GM12878 (cell line): ENCODE measurements around the gene IZUMO1. TPM values are rescaled to one million over a fixed set of nuclear protein-coding genes. Genes with fewer than 3 reads are reported as not detected.
A peak's percentile ranks its signal among the peaks of the same experiment; 100 is the strongest.

Experiments
- ATAC-seq: fragments of 200-7000 bp; cut with Tn5 transposase; 3 replicates; pipeline ENCODE4 v1.9.1; 2020; ENCODE audit warnings: mild to moderate bottlenecking, moderate library complexity
- BruUV-seq: library from RNA; stranded (reverse); fragments of 400-500 nt; replicated peaks from 2 replicates; lab custom pipeline; 2021; lab: Mats Ljungman, UMichigan
- CTCF ChIA-PET: fragments of 300-600 bp; sonication (Branson Sonifier 250); formaldehyde crosslinking; extraction: SDS; loops from one replicate; lab custom pipeline; 2021; ENCODE audit warnings: inconsistent platforms; lab: Yijun Ruan, JAX
- POLR2A ChIA-PET: fragments of 350-600 bp; formaldehyde crosslinking; extraction: SDS; loops from one replicate; lab custom pipeline; 2021; ENCODE audit warnings: inconsistent platforms; lab: Charles Lee
- RAD21 ChIA-PET: fragments of 300-600 bp; sonication (Branson Sonifier 250); formaldehyde crosslinking; loops from one replicate; lab custom pipeline; 2023; ENCODE audit warnings: antibody characterized with exemption; ENCODE audit not compliant: unreplicated experiment; lab: Charles Lee
- SMC1A ChIA-PET: fragments of 300-600 bp; sonication (Branson Sonifier 250); formaldehyde crosslinking; loops from one replicate; lab custom pipeline; 2023; ENCODE audit not compliant: unreplicated experiment, uncharacterized antibody; lab: Charles Lee
- DNase-seq: peaks from one replicate; pipeline ENCODE4 v3.0.0-alpha.2; 2011; ENCODE audit warnings: low read depth, low spot score
- FAIRE-seq: peaks from 3 replicates; lab custom pipeline; 2011; peaks lifted over from hg19 to GRCh38; lab: Jason Lieb, UNC
- H2AFZ ChIP-seq: 2 replicates; pipeline ENCODE4 v1.6.0; 2011; ENCODE audit warnings: low read depth, low read length, control low read depth; ENCODE audit not compliant: control insufficient read depth
- H3K27ac ChIP-seq: 2 replicates; pipeline ENCODE4 v1.5.1; 2011; ENCODE audit warnings: control low read depth; ENCODE audit not compliant: control insufficient read depth, insufficient read depth
- H3K27me3 ChIP-seq, 2 experiments: replicated peaks in 1 of 2; 2 replicates each; pipeline versions ENCODE4 v1.6.0 to v1.6.1; 2011; ENCODE audit warnings: low read length in 1 of 2; ENCODE audit not compliant: control insufficient read depth in 2 of 2, insufficient read depth in 2 of 2
- H3K36me3 ChIP-seq, 2 experiments: 2 replicates each; pipeline ENCODE4 v1.5.1; 2011; ENCODE audit warnings: low read length in 1 of 2; ENCODE audit not compliant: control insufficient read depth in 2 of 2, insufficient read depth in 2 of 2
- H3K4me1 ChIP-seq: 2 replicates; pipeline ENCODE4 v1.6.1; 2011; ENCODE audit warnings: mild to moderate bottlenecking, low read length, moderate library complexity, mixed read lengths; ENCODE audit not compliant: control insufficient read depth, insufficient read depth
- H3K4me2 ChIP-seq: 2 replicates; pipeline ENCODE4 v1.6.0; 2011; ENCODE audit warnings: control low read depth; ENCODE audit not compliant: control insufficient read depth, insufficient read depth
- H3K4me3 ChIP-seq: fragments of 200-600 bp; sonication (generic); 2 replicates; pipeline ENCODE4 v1.5.1; 2016
- H3K79me2 ChIP-seq: 2 replicates; pipeline ENCODE4 v1.6.0; 2011; ENCODE audit warnings: low read length; ENCODE audit not compliant: control insufficient read depth, insufficient read depth
- H3K9ac ChIP-seq: 2 replicates; pipeline ENCODE4 v1.8.0; 2011; ENCODE audit warnings: low read length, control low read depth, mixed read lengths; ENCODE audit not compliant: control insufficient read depth, insufficient read depth
- H3K9me3 ChIP-seq: replicated peaks from 3 replicates; pipeline ENCODE4 v1.5.1; 2011; ENCODE audit warnings: mild to moderate bottlenecking, low read length; ENCODE audit not compliant: control insufficient read depth, insufficient read depth
- H4K20me1 ChIP-seq: 2 replicates; pipeline ENCODE4 v1.6.0; 2011; ENCODE audit not compliant: control insufficient read depth, insufficient read depth
- CTCF ChIP-seq, 3 experiments: IDR thresholded peaks in 2 of 3; conservative IDR thresholded peaks in 1 of 3; 2 replicates each; pipeline ENCODE4 v1.5.1; 2011; ENCODE audit warnings: low read depth in 3 of 3, low read length in 3 of 3, mild to moderate bottlenecking in 3 of 3, control low read depth in 2 of 3, moderate library complexity in 2 of 3, inconsistent platforms in 1 of 3, mixed read lengths in 1 of 3; ENCODE audit not compliant: control insufficient read depth in 2 of 3, insufficient read depth in 1 of 3; ENCODE audit errors: extremely low read depth in 1 of 3
- ESRRA ChIP-seq: IDR thresholded peaks from 2 replicates; pipeline ENCODE4 v1.6.1; 2012; ENCODE audit warnings: mild to moderate bottlenecking, low read length, improper control_type of control experiment
- POLR2A ChIP-seq: IDR thresholded peaks from 2 replicates; pipeline ENCODE4 v1.6.1; 2011; ENCODE audit warnings: low read depth, mild to moderate bottlenecking, low read length
- RAD21 ChIP-seq: IDR thresholded peaks from 2 replicates; pipeline ENCODE4 v1.6.1; 2011; ENCODE audit warnings: mild to moderate bottlenecking, low read depth, low read length, moderate library complexity; ENCODE audit not compliant: insufficient read depth
- ZSCAN29 ChIP-seq: fragments of 450-650 bp; IDR thresholded peaks from 2 replicates; pipeline ENCODE4 v1.6.1; 2017; ENCODE audit warnings: mild to moderate bottlenecking, moderate library complexity
- WGBS: methylation state at CpG from one replicate; pipeline ENCODE4 v1.1.6; 2016; ENCODE audit warnings: low lambda C conversion rate; ENCODE audit not compliant: insufficient replicate concordance, insufficient coverage; ENCODE audit errors: missing lambda C conversion rate; 5-methylcytosine and 5-hydroxymethylcytosine counted together
- in situ Hi-C: fragments of 300-500 bp; cut with MboI; formaldehyde crosslinking; loops from 9 replicates; pipeline ENCODE4 v1.14.3; 2018; ENCODE audit warnings: mixed read lengths
- intact Hi-C: fragments of 100-400 bp; cut with micrococcal nuclease; formaldehyde crosslinking; loops from one replicate; pipeline ENCODE4 v1.14.2; 2022; ENCODE audit not compliant: unreplicated experiment
- polyA plus RNA-seq, 11 experiments: library from polyadenylated mRNA; depleted of rRNA in 4 of 11; unstranded in 6 of 11; stranded (reverse) in 5 of 11; fragments of >200 nt; fragmentation: Nextera tagmentation in 4 of 11; fragmentation: Illumina TruSeq in 1 of 11; extraction: Ambion mirVana in 4 of 11; extraction: Trizol in 1 of 11; gene quantifications; 1 replicate in 1 of 11; 2 replicates in 10 of 11; pipeline versions ENCODE4 v1.2.1 to v1.2.3, GENCODE V29; 2011 to 2016; ENCODE audit warnings: inconsistent platforms in 2 of 11, missing spikeins in 2 of 11, low read depth in 1 of 11
- total RNA-seq, 4 experiments: library from RNA; depleted of rRNA in 3 of 4; stranded (reverse); fragments of >200 nt in 3 of 4; fragmentation: Illumina TruSeq in 1 of 4; extraction: Trizol in 1 of 4; gene quantifications; 2 replicates each; pipeline versions ENCODE4 v1.2.1 to v1.2.3, GENCODE V29; 2013 to 2021

Gene IZUMO1
- total and polyA plus RNA-seq, 10 of the 15 experiments (the other 5 are each of a cell fraction or from before 2014, with no cell fraction given) = not detected

DNA sequence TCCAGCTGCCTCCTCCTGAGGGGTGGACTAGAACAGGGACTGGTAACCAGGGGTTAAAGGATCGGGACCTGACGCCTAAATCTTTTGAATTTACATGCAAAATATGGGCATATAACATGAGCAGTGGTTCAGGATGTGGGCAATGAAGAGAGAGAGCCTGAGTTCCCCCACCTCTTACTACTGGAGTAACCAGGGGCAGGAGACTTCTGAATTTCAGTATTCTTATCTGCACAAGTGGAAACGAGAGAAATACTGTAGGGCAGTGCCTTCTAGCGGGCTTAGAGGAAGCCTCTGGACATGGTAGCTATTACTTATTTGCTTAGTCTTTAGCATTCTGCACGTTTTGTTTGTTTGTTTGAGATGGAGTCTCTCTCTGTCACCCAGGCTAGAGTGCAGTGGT lies 37.8 kb upstream of the IZUMO1 start:
- intact Hi-C loops = loop anchor here (5.0 kb wide), 1 partner anchor 122 kb away; no protein-coding TSS in a partner anchor
- FAIRE-seq = no peak
- no peak overlapping the region for H2AFZ ChIP-seq

More for the DNA sequence above, 37.8 kb upstream of the IZUMO1 start:
- no peak overlapping the region for H3K9ac ChIP-seq
- DNase-seq (no peak), ATAC-seq (no peak)
- 25% methylated on average over 5 of the region's 5 CpGs for WGBS
- peaks cover 3% of the 10 kb centered on the region; the same call in 1 of the 2 replicates for H3K4me1 ChIP-seq
- no peaks in the 10 kb centered on the region for H3K27me3 ChIP-seq
- in situ Hi-C loops = no loop called here
- ChIA-PET SMC1A (interaction anchor here (1.0 to 4.1 kb wide), 5 partner anchors 11 to 139 kb away, joined by 3 to 20 read pairs (median 6); partner anchors contain the start of gene CA11), POLR2A (interaction anchor here (0.7 kb wide), 1 partner anchor 47 kb away, joined by 3 read pairs; no protein-coding TSS in a partner anchor), CTCF (interaction anchor here (0.6 to 26.1 kb wide), 11 partner anchors 11 to 1268 kb away, joined by 3 to 520 read pairs (median 3); partner anchors contain the start of genes CA11 and HSD17B14), RAD21 (interaction anchor here (0.6 to 1.0 kb wide), 3 partner anchors 72 to 403 kb away, joined by 3 to 4 read pairs (median 3); partner anchors contain the start of gene CA11)
- TF ChIP-seq POLR2A = no peak
- TF ChIP-seq CTCF (IDR thresholded peaks at IDR 0.05 in 2 of 3, conservative IDR thresholded peaks at IDR 0.05 in 1 of 3; ENCODE audit: control insufficient read depth in 2 of 3, extremely low read depth in 1 of 3, insufficient read depth in 1 of 3, low read depth in 3 of 3, low read length in 3 of 3) = peak in 1 of 3 experiments; percentile 22; a peak in 2 of 6 replicates
- TF ChIP-seq ZSCAN29 = no peak
- peak; percentile 42; the same call in 1 of the 2 replicates for TF ChIP-seq RAD21
- no peak for TF ChIP-seq ESRRA
- H3K36me3 ChIP-seq = no peaks in the 10 kb centered on the region
- no peaks in the 10 kb centered on the region for H3K9me3 ChIP-seq
- H3K4me2 ChIP-seq = no peak overlapping the region
- H3K4me3 ChIP-seq = no peak overlapping the region
- BruUV-seq = no TSS peak
- no peaks in the 10 kb centered on the region for H4K20me1 ChIP-seq
- no peak overlapping the region for H3K27ac ChIP-seq
- no peaks in the 10 kb centered on the region for H3K79me2 ChIP-seq
